OCI-LY7 (cell line): Measurements from ENCODE around the gene UQCC3. TPM values are rescaled to one million over a fixed set of nuclear protein-coding genes. Genes with fewer than 3 reads are reported as not detected.
A peak's percentile ranks its signal among the peaks of the same experiment; 100 is the strongest.

ENCODE experiments used
- BruUV-seq: library from RNA; stranded (reverse); fragments of 400-500 nt; replicated peaks from 2 replicates; lab custom pipeline; 2021; lab: Mats Ljungman, UMichigan
- CTCF ChIA-PET: fragments of 300-600 bp; sonication (Branson Sonifier 250); formaldehyde crosslinking; loops from one replicate; lab custom pipeline; 2022; ENCODE audit warnings: antibody characterized with exemption; ENCODE audit not compliant: unreplicated experiment; lab: Charles Lee
- POLR2A ChIA-PET: fragments of 300-600 bp; sonication (Branson Sonifier 250); formaldehyde crosslinking; loops from one replicate; lab custom pipeline; 2022; ENCODE audit warnings: antibody characterized with exemption; lab: Charles Lee
- DNase-seq: peaks from one replicate; pipeline ENCODE4 v3.0.0-alpha.2; 2015; ENCODE audit warnings: low spot score
- H2AFZ ChIP-seq: fragments of 200-600 bp; sonication (generic), shearing (Covaris generic); 2 replicates; pipeline ENCODE4 v1.6.1; 2014; ENCODE audit warnings: mild to moderate bottlenecking, antibody characterized with exemption, low read length, moderate library complexity
- H3K27ac ChIP-seq: fragments of 200-600 bp; sonication (generic); 2 replicates; pipeline ENCODE4 v1.5.1; 2014; ENCODE audit warnings: mixed run types, low read depth, mild to moderate bottlenecking, moderate library complexity, low read length, inconsistent platforms; ENCODE audit not compliant: poor library complexity, severe bottlenecking
- H3K36me3 ChIP-seq: fragments of 200-600 bp; sonication (generic); 2 replicates; pipeline ENCODE4 v1.6.1; 2014; ENCODE audit warnings: mild to moderate bottlenecking, antibody characterized with exemption, low read length, moderate library complexity, mixed read lengths; ENCODE audit not compliant: insufficient read depth
- H3K4me1 ChIP-seq: fragments of 200-600 bp; sonication (generic); 2 replicates; pipeline ENCODE4 v1.5.1; 2014; ENCODE audit warnings: mild to moderate bottlenecking, low read length; ENCODE audit not compliant: insufficient read depth, poor library complexity, severe bottlenecking
- H3K4me2 ChIP-seq: fragments of 200-600 bp; sonication (generic); 2 replicates; pipeline ENCODE4 v1.6.1; 2014; ENCODE audit warnings: mild to moderate bottlenecking, low read length
- H3K4me3 ChIP-seq: fragments of 200-600 bp; sonication (generic); 2 replicates; pipeline ENCODE4 v1.5.1; 2014; ENCODE audit warnings: mild to moderate bottlenecking, low read depth, low read length; ENCODE audit not compliant: poor library complexity, severe bottlenecking
- H3K79me2 ChIP-seq: fragments of 200-600 bp; sonication (generic); 2 replicates; pipeline ENCODE4 v1.6.1; 2016; ENCODE audit warnings: low read depth, mild to moderate bottlenecking, low read length, moderate library complexity, mixed read lengths; ENCODE audit not compliant: insufficient read depth
- H3K9me2 ChIP-seq: fragments of 200-600 bp; sonication (generic); 2 replicates; pipeline ENCODE4 v1.6.1; 2016; ENCODE audit warnings: mild to moderate bottlenecking, low read length, mixed read lengths; ENCODE audit not compliant: insufficient read depth
- H3K9me3 ChIP-seq: fragments of 200-600 bp; sonication (generic); 2 replicates; pipeline ENCODE4 v1.6.1; 2014; ENCODE audit warnings: mild to moderate bottlenecking, mixed run types, low read length, mixed read lengths
- H4K20me1 ChIP-seq: fragments of 200-600 bp; sonication (generic); 2 replicates; pipeline ENCODE4 v1.6.1; 2014; ENCODE audit warnings: mild to moderate bottlenecking, antibody characterized with exemption, low read length, moderate library complexity, mixed read lengths; ENCODE audit not compliant: insufficient read depth
- EZH2phosphoT487 ChIP-seq: fragments of 200-600 bp; sonication (generic); IDR thresholded peaks from 2 replicates; pipeline ENCODE4 v1.6.1; 2018; ENCODE audit warnings: low read depth, borderline replicate concordance, mild to moderate bottlenecking, mixed run types, antibody characterized with exemption, low read length, moderate library complexity, mixed read lengths
- intact Hi-C: fragments of 100-400 bp; cut with micrococcal nuclease; formaldehyde crosslinking; loops from one replicate; pipeline ENCODE4 v1.10.0; 2022; ENCODE audit not compliant: unreplicated experiment
- total RNA-seq, 2 experiments: library from RNA; depleted of rRNA in 1 of 2; stranded (reverse); fragments of >200 nt in 1 of 2; shearing (Covaris generic) in 1 of 2; gene quantifications; 2 replicates each; pipeline ENCODE4 v1.2.3, GENCODE V29; 2014 to 2022
- TF ChIP-seq, protein P1 (sequence below): fragments of 200-600 bp; sonication (generic); conservative IDR thresholded peaks from 2 replicates; pipeline ENCODE4 v1.5.1; 2014; ENCODE audit warnings: mild to moderate bottlenecking, antibody characterized with exemption, low read length, moderate library complexity, mixed read lengths

UQCC3 gene
- total RNA-seq, 2 experiments from 2014 or later, result 15.5 to 40.0 TPM

DNA sequence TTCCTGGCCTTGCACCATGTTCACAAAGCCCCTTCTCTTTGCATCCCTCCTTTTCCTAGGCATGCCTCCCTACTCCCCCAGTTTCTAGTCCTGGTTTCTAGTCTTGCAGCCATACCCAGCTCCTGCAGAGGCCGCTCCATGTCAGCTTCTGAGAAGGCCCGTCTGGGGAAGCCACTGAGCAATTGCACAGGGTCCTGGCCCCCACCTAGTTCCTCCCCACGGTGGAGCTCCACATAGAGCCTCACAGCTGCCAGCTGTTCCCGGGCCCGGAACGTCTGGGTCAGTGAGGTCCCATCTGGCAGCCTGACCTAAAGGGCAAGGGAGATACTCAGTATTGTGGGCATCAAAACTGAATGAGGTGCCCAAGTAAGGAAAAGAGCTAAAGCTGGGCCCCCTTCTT is 5.2 kb downstream of the UQCC3 start:
- DNase-seq, result no peak
- intact Hi-C loops, result loop anchor here (5.0 kb wide), 1 partner anchor 111 kb away; the partner anchor contains the start of gene TMEM179B
- Histone ChIP-seq H3K4me1 (peaks cover 51% of the 10 kb centered on the region), H3K36me3 (peaks cover 45% of the 10 kb centered on the region), H3K9me2 (no peaks in the 10 kb centered on the region), H3K4me2 (peak overlapping the region; percentile 96; the same call in 1 of the 2 replicates), H4K20me1 (no peaks in the 10 kb centered on the region), H2AFZ (no peak overlapping the region), H3K79me2 (peaks cover 38% of the 10 kb centered on the region; the same call in 1 of the 2 replicates), H3K9me3 (no peaks in the 10 kb centered on the region), H3K4me3 (no peak overlapping the region), H3K27ac (no peak overlapping the region)
- no TSS peak for BruUV-seq
- ChIA-PET CTCF (no interaction called here), POLR2A (interaction anchor here (0.9 to 1.4 kb wide), 4 partner anchors 12 to 103 kb away, joined by 3 to 6 read pairs (median 4); partner anchors contain the start of genes C11orf98, CSKMT, EEF1G and LRRN4CL)
- no peak for TF ChIP-seq EZH2phosphoT487
- TF ChIP-seq, protein P1, sequence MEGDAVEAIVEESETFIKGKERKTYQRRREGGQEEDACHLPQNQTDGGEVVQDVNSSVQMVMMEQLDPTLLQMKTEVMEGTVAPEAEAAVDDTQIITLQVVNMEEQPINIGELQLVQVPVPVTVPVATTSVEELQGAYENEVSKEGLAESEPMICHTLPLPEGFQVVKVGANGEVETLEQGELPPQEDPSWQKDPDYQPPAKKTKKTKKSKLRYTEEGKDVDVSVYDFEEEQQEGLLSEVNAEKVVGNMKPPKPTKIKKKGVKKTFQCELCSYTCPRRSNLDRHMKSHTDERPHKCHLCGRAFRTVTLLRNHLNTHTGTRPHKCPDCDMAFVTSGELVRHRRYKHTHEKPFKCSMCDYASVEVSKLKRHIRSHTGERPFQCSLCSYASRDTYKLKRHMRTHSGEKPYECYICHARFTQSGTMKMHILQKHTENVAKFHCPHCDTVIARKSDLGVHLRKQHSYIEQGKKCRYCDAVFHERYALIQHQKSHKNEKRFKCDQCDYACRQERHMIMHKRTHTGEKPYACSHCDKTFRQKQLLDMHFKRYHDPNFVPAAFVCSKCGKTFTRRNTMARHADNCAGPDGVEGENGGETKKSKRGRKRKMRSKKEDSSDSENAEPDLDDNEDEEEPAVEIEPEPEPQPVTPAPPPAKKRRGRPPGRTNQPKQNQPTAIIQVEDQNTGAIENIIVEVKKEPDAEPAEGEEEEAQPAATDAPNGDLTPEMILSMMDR, result peak; percentile 45; the same call in 1 of the 2 replicates

DNA sequence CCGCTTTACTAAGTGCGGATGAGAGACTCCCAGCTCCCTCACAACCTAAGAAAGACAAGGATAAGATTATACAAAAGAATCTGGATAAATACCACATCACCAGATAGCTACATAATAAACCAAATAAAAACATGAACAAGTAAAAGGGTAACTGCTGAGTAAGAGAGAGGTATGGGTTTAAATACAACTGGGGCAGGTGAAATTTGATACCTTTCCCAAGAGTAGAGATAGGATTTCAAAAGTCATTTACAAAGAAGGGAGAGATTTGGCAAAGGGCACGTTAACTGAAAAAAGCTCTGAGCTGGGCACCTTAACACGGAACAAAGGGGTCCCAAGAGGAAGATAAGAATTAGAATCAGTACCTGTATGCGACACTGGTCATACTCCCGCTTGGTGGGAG is 5.7 kb downstream of the UQCC3 start:
- no peak overlapping the region for H2AFZ ChIP-seq
- POLR2A ChIA-PET, result interaction anchor here (0.9 to 1.4 kb wide), 4 partner anchors 12 to 103 kb away, joined by 3 to 6 read pairs (median 4); partner anchors contain the start of genes C11orf98, CSKMT, EEF1G and LRRN4CL
- H3K9me2 ChIP-seq, result no peaks in the 10 kb centered on the region
- TF ChIP-seq EZH2phosphoT487, result no peak
- TF ChIP-seq, protein P1, result no peak
- H3K36me3 ChIP-seq, result peaks cover 45% of the 10 kb centered on the region
- CTCF ChIA-PET, result no interaction called here
- peaks cover 37% of the 10 kb centered on the region; the same call in 1 of the 2 replicates for H3K79me2 ChIP-seq
- H3K4me1 ChIP-seq, result peaks cover 51% of the 10 kb centered on the region
- no peak overlapping the region for H3K4me3 ChIP-seq
- H3K4me2 ChIP-seq, result peak overlapping the region; percentile 96
- H3K9me3 ChIP-seq, result no peaks in the 10 kb centered on the region
- no peak for DNase-seq
- no peaks in the 10 kb centered on the region for H4K20me1 ChIP-seq
- BruUV-seq, result no TSS peak
- intact Hi-C loops, result loop anchor here (5.0 kb wide), 1 partner anchor 110 kb away; the partner anchor contains the start of gene TMEM179B
- no peak overlapping the region for H3K27ac ChIP-seq

DNA sequence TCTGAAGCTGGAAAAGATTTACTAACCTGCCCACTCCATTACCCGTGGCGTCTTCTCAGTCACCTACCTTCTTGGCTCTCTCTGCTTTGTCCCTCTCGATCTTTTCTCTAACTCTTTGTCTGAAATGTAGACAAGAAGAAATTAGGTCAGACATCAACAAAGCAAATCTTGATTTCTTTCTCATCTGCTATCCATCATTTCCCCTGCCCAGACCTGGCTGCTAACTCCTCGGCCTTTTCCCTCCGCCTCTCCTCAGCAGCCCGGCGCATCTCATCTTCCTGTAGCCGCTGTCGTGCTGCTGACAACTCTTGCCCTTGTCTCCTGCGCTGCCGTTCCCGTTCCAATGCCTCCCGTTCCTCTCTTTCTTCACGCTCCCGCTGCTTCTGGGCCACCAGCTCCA is 6.2 kb downstream of the UQCC3 start:
- CTCF ChIA-PET, result no interaction called here
- no peak for DNase-seq
- H3K4me3 ChIP-seq, result peak overlapping the region; percentile 93
- H3K9me3 ChIP-seq, result no peaks in the 10 kb centered on the region
- TF ChIP-seq, protein P1, result no peak
- no peak for TF ChIP-seq EZH2phosphoT487
- peaks cover 47% of the 10 kb centered on the region for H3K4me1 ChIP-seq
- H2AFZ ChIP-seq, result no peak overlapping the region
- H3K27ac ChIP-seq, result no peak overlapping the region
- peaks cover 44% of the 10 kb centered on the region for H3K36me3 ChIP-seq
- H3K9me2 ChIP-seq, result no peaks in the 10 kb centered on the region
- no TSS peak for BruUV-seq
- POLR2A ChIA-PET, result interaction anchor here (1.1 to 1.4 kb wide), 3 partner anchors 13 to 104 kb away, joined by 3 to 6 read pairs (median 5); partner anchors contain the start of genes C11orf98, CSKMT and EEF1G
- no peaks in the 10 kb centered on the region for H4K20me1 ChIP-seq
- peak overlapping the region; percentile 96 for H3K4me2 ChIP-seq
- intact Hi-C loops, result loop anchor here (5.0 kb wide), 1 partner anchor 110 kb away; the partner anchor contains the start of gene TMEM179B
- H3K79me2 ChIP-seq, result peaks cover 32% of the 10 kb centered on the region; the same call in 1 of the 2 replicates
